AG04450 (cell line): Measurements from ENCODE around the gene TUBGCP2. TPM values are rescaled to one million over a fixed set of nuclear protein-coding genes. Genes with fewer than 3 reads are reported as not detected.
A peak's percentile ranks its signal among the peaks of the same experiment; 100 is the strongest.

Experiments
- CTCF ChIA-PET: fragments of 300-600, 350-600 bp; formaldehyde crosslinking; extraction: SDS; loops from one replicate; lab custom pipeline; 2022; ENCODE audit warnings: antibody characterized with exemption, inconsistent platforms; lab: Charles Lee
- POLR2A ChIA-PET: fragments of 350-600 bp; formaldehyde crosslinking; extraction: SDS; loops from one replicate; lab custom pipeline; 2021; ENCODE audit warnings: antibody characterized with exemption, inconsistent platforms; lab: Yijun Ruan, JAX
- DNase-seq: peaks from one replicate; pipeline ENCODE4 v3.0.0-alpha.2; 2011; ENCODE audit warnings: low read depth, low spot score
- H3K27ac ChIP-seq: one replicate; pipeline ENCODE4 v1.5.1; 2012; ENCODE audit warnings: low read depth, low read length, control low read depth
- H3K27me3 ChIP-seq: one replicate; pipeline ENCODE4 v1.6.0; 2012; ENCODE audit warnings: low read length; ENCODE audit not compliant: control insufficient read depth, insufficient read depth
- H3K4me3 ChIP-seq: 2 replicates; pipeline ENCODE4 v1.5.1; 2011; ENCODE audit warnings: mild to moderate bottlenecking, low read depth, low read length, control low read depth
- H3K9me3 ChIP-seq: 2 replicates; pipeline ENCODE4 v1.5.1; 2012; ENCODE audit warnings: low read length; ENCODE audit not compliant: control insufficient read depth, insufficient read depth
- polyA plus RNA-seq: library from polyadenylated mRNA; depleted of rRNA; stranded (reverse); fragments of >200 nt; gene quantifications from 2 replicates; pipeline ENCODE4 v1.2.3, GENCODE V29; 2011
- TF ChIP-seq, protein P1 (sequence below): IDR thresholded peaks from 2 replicates; pipeline ENCODE4 v1.5.1; 2011; ENCODE audit warnings: low read depth, low read length, control low read depth, inconsistent platforms

The TUBGCP2 gene
- polyA plus RNA-seq, 1 experiment: 40.0 TPM

- TF ChIP-seq, protein P1, sequence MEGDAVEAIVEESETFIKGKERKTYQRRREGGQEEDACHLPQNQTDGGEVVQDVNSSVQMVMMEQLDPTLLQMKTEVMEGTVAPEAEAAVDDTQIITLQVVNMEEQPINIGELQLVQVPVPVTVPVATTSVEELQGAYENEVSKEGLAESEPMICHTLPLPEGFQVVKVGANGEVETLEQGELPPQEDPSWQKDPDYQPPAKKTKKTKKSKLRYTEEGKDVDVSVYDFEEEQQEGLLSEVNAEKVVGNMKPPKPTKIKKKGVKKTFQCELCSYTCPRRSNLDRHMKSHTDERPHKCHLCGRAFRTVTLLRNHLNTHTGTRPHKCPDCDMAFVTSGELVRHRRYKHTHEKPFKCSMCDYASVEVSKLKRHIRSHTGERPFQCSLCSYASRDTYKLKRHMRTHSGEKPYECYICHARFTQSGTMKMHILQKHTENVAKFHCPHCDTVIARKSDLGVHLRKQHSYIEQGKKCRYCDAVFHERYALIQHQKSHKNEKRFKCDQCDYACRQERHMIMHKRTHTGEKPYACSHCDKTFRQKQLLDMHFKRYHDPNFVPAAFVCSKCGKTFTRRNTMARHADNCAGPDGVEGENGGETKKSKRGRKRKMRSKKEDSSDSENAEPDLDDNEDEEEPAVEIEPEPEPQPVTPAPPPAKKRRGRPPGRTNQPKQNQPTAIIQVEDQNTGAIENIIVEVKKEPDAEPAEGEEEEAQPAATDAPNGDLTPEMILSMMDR: peak; percentile 29
- H3K4me3 ChIP-seq: no peak overlapping the region
- H3K9me3 ChIP-seq: no peaks in the 10 kb centered on the region; the same call in 1 of the 2 replicates
- ChIA-PET POLR2A (no interaction called here), CTCF (interaction anchor here (0.6 kb wide), 2 partner anchors 114 to 776 kb away, joined by 3 read pairs; no protein-coding TSS in a partner anchor)
- H3K27ac ChIP-seq: no peak overlapping the region
- H3K27me3 ChIP-seq: no peaks in the 10 kb centered on the region
- DNase-seq: no peak
Observed at GRCh38 chr10:133257489-133258065, 51.1 kb downstream of the TUBGCP2 start.

GRCh38 chr10:133255323-133255722, 53.3 kb downstream of the TUBGCP2 start:
- no peak overlapping the region for H3K27ac ChIP-seq
- no peak for DNase-seq
- ChIA-PET POLR2A (no interaction called here), CTCF (no interaction called here)
- peaks cover 7% of the 10 kb centered on the region for H3K27me3 ChIP-seq
- TF ChIP-seq, protein P1: no peak
- H3K9me3 ChIP-seq: no peaks in the 10 kb centered on the region; the same call in 1 of the 2 replicates
- no peak overlapping the region for H3K4me3 ChIP-seq

DNA sequence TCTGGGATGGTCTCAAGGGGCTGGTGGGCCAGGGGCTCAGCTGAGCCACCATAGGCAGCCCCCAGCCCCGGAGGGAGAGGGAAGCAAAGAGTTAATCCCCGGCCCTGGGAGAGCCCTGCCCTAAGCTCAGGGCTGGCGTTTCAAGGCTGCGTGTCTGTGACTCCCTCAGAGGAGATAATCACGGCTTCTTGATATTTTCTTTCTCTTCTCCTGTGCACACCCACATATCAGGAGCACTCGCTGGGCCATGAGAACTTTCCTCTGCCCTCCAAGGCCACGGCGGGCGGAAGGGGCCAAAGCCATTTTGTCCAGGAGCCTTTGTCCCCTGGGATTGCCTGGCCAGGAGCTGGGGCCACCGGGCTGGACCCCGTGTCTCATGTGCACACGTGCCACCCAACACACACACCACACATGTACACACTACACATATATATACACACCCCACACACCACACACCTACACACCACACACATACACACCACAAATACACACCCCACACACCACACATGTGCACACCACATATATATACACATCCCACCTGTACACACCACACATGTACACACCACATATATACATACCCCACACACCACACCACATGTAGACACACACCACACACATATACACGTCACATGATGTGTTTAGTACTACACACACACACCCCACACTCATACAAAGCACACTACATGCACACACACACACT, 54.1 kb downstream of the TUBGCP2 start:
- ChIA-PET CTCF (no interaction called here), POLR2A (interaction anchor here (0.6 kb wide), 2 partner anchors 41 to 136 kb away, joined by 3 to 4 read pairs; no protein-coding TSS in a partner anchor)
- H3K4me3 ChIP-seq: no peak overlapping the region
- DNase-seq: no peak
- no peak overlapping the region for H3K27ac ChIP-seq
- TF ChIP-seq, protein P1: no peak
- peaks cover 11% of the 10 kb centered on the region for H3K27me3 ChIP-seq
- no peaks in the 10 kb centered on the region; the same call in 1 of the 2 replicates for H3K9me3 ChIP-seq

- Histone ChIP-seq H3K9me3 (no peaks in the 10 kb centered on the region; the same call in 1 of the 2 replicates), H3K27me3 (peaks cover 11% of the 10 kb centered on the region), H3K27ac (no peak overlapping the region), H3K4me3 (no peak overlapping the region)
- ChIA-PET POLR2A (no interaction called here), CTCF (no interaction called here)
- DNase-seq: no peak
- TF ChIP-seq, protein P1: no peak
Observed at GRCh38 chr10:133253361-133253955, 55.2 kb downstream of the TUBGCP2 start.

- Histone ChIP-seq H3K27me3 (peaks cover 13% of the 10 kb centered on the region), H3K27ac (no peak overlapping the region), H3K4me3 (no peak overlapping the region), H3K9me3 (no peaks in the 10 kb centered on the region; the same call in 1 of the 2 replicates)
- DNase-seq: no peak
- POLR2A ChIA-PET: no interaction called here
- TF ChIP-seq, protein P1: no peak
- CTCF ChIA-PET: no interaction called here
Observed at GRCh38 chr10:133252223-133252552, 56.5 kb downstream of the TUBGCP2 start.
